ENCODE measurements around the gene ANO9.

Gene ANO9

DNA sequence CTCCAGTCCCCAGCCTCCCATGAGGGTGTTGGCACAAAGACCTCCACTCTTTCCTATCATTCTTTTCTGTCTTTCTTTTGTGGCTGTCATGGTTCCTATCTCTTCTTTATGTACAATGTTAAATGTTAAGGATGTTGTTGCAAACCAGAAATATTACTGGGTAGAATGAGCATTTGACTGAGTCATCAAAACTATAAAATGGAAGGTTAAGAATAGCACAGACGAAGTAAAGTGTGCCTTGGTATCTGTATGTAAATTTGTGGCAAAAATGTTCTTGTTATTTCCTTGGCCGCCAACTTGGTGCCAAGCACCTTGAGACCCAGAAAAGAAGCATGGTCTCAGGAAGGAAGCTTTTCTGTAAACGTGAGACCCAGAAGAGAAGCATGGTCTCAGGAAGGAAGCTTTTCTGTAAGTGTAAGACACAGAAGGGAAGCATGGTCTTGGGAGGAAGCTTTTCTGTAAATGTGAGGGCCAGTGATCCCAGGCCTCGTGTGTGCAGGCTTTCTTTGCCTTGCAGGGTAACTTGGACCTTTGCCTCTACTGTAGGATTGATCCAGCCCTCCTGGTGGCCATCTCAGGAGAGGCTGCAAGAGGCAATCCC lies 54.5 kb downstream of the ANO9 start:
- DNase-seq (ENCODE audit: extremely low spot score) = no peak
- CTCF ChIA-PET = interaction anchor here (1.2 to 2.1 kb wide), 3 partner anchors 10 to 24 kb away, joined by 3 to 6 read pairs (median 3); no protein-coding TSS in a partner anchor
- POLR2A ChIA-PET = no interaction called here
- TF ChIP-seq, protein P1, sequence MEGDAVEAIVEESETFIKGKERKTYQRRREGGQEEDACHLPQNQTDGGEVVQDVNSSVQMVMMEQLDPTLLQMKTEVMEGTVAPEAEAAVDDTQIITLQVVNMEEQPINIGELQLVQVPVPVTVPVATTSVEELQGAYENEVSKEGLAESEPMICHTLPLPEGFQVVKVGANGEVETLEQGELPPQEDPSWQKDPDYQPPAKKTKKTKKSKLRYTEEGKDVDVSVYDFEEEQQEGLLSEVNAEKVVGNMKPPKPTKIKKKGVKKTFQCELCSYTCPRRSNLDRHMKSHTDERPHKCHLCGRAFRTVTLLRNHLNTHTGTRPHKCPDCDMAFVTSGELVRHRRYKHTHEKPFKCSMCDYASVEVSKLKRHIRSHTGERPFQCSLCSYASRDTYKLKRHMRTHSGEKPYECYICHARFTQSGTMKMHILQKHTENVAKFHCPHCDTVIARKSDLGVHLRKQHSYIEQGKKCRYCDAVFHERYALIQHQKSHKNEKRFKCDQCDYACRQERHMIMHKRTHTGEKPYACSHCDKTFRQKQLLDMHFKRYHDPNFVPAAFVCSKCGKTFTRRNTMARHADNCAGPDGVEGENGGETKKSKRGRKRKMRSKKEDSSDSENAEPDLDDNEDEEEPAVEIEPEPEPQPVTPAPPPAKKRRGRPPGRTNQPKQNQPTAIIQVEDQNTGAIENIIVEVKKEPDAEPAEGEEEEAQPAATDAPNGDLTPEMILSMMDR (IDR thresholded peaks at IDR 0.05; ENCODE audit: control extremely low read depth, extremely low read depth, low read depth, missing control alignments) = no peak

GRCh38 chr11:386483-386882 lies 55.3 kb downstream of the ANO9 start:
- ChIA-PET CTCF (interaction anchor here (0.8 to 2.1 kb wide), 2 partner anchors 11 to 31 kb away, joined by 3 to 6 read pairs; no protein-coding TSS in a partner anchor), POLR2A (interaction anchor here (0.6 kb wide), 1 partner anchor 178 kb away, joined by 5 read pairs; no protein-coding TSS in a partner anchor)
- no peak for DNase-seq (ENCODE audit: extremely low spot score)
- TF ChIP-seq, protein P1 (IDR thresholded peaks at IDR 0.05; ENCODE audit: control extremely low read depth, extremely low read depth, low read depth, missing control alignments) = no peak

- ChIA-PET CTCF (interaction anchor here (0.8 to 2.1 kb wide), 2 partner anchors 11 to 31 kb away, joined by 3 to 6 read pairs; no protein-coding TSS in a partner anchor), POLR2A (interaction anchor here (0.6 kb wide), 1 partner anchor 177 kb away, joined by 5 read pairs; no protein-coding TSS in a partner anchor)
- TF ChIP-seq, protein P1 (IDR thresholded peaks at IDR 0.05; ENCODE audit: control extremely low read depth, extremely low read depth, low read depth, missing control alignments) = no peak
- DNase-seq (ENCODE audit: extremely low spot score) = no peak
These were observed 56.0 kb downstream of the ANO9 start for GRCh38 chr11:385594-386351.

- POLR2A ChIA-PET = no interaction called here
- TF ChIP-seq, protein P1 (IDR thresholded peaks at IDR 0.05; ENCODE audit: control extremely low read depth, extremely low read depth, low read depth, missing control alignments) = no peak
- DNase-seq (ENCODE audit: extremely low spot score) = no peak
- CTCF ChIA-PET = no interaction called here
These were observed 57.3 kb downstream of the ANO9 start for GRCh38 chr11:384511-384910.

- ChIA-PET CTCF (interaction anchor here (0.8 kb wide), 1 partner anchor 16 kb away, joined by 3 read pairs; no protein-coding TSS in a partner anchor), POLR2A (no interaction called here)
- TF ChIP-seq, protein P1 (IDR thresholded peaks at IDR 0.05; ENCODE audit: control extremely low read depth, extremely low read depth, low read depth, missing control alignments) = no peak
- DNase-seq (ENCODE audit: extremely low spot score) = no peak
These were observed 58.4 kb downstream of the ANO9 start for GRCh38 chr11:383431-383830.

DNA sequence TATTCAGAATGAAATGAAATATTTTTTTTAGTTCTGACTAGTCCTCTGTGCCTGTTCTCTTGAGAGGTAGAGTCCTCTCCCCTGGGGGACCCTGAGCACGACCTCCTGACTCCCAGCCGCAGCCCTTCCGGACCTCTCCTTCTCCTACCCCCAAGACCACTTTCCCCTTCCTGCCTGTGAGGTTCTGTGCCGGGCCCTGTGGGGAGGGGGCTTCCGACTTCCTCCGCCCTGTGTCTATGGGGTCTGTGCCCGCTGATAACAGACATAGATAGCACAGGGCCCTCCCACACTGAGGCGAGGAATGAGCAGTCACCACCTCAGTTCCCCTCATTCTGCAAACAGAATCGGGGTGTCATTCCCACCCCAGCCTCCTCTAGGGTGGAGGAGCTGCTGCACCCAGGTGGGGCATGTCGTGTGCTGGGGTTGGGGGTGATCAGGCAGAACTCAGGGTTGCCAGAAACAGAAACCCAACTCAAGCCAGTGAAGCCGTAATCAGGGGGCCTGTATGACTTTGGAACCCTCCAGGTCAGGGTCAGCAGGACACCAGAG lies 59.7 kb downstream of the ANO9 start:
- TF ChIP-seq, protein P1 (IDR thresholded peaks at IDR 0.05; ENCODE audit: control extremely low read depth, extremely low read depth, low read depth, missing control alignments) = no peak
- ChIA-PET CTCF (no interaction called here), POLR2A (no interaction called here)
- no peak for DNase-seq (ENCODE audit: extremely low spot score)
